GM12878 (cell line): ENCODE data around the gene NPHP1. TPM values are rescaled to one million over a fixed set of nuclear protein-coding genes. Genes with fewer than 3 reads are reported as not detected.
"Not testable (repeated sequence)": the region's sequence is repeated elsewhere in the genome, so short reads cannot be mapped to it uniquely, and the experiment has no call there.

Experiments used
- ATAC-seq: fragments of 200-7000 bp; cut with Tn5 transposase; 3 replicates; pipeline ENCODE4 v1.9.1; 2020; ENCODE audit warnings: mild to moderate bottlenecking, moderate library complexity
- BruUV-seq: library from RNA; stranded (reverse); fragments of 400-500 nt; replicated peaks from 2 replicates; lab custom pipeline; 2021; lab: Mats Ljungman, UMichigan
- CTCF ChIA-PET: fragments of 300-600 bp; sonication (Branson Sonifier 250); formaldehyde crosslinking; extraction: SDS; loops from one replicate; lab custom pipeline; 2021; ENCODE audit warnings: inconsistent platforms; lab: Yijun Ruan, JAX
- POLR2A ChIA-PET: fragments of 350-600 bp; formaldehyde crosslinking; extraction: SDS; loops from one replicate; lab custom pipeline; 2021; ENCODE audit warnings: inconsistent platforms; lab: Charles Lee
- RAD21 ChIA-PET: fragments of 300-600 bp; sonication (Branson Sonifier 250); formaldehyde crosslinking; loops from one replicate; lab custom pipeline; 2023; ENCODE audit warnings: antibody characterized with exemption; ENCODE audit not compliant: unreplicated experiment; lab: Charles Lee
- SMC1A ChIA-PET: fragments of 300-600 bp; sonication (Branson Sonifier 250); formaldehyde crosslinking; loops from one replicate; lab custom pipeline; 2023; ENCODE audit not compliant: unreplicated experiment, uncharacterized antibody; lab: Charles Lee
- DNase-seq: peaks from one replicate; pipeline ENCODE4 v3.0.0-alpha.2; 2011; ENCODE audit warnings: low read depth, low spot score
- FAIRE-seq: peaks from 3 replicates; lab custom pipeline; 2011; peaks lifted over from hg19 to GRCh38; lab: Jason Lieb, UNC
- H2AFZ ChIP-seq: 2 replicates; pipeline ENCODE4 v1.6.0; 2011; ENCODE audit warnings: low read depth, low read length, control low read depth; ENCODE audit not compliant: control insufficient read depth
- H3K27ac ChIP-seq: 2 replicates; pipeline ENCODE4 v1.5.1; 2011; ENCODE audit warnings: control low read depth; ENCODE audit not compliant: control insufficient read depth, insufficient read depth
- H3K27me3 ChIP-seq, 2 experiments: replicated peaks in 1 of 2; 2 replicates each; pipeline versions ENCODE4 v1.6.0 to v1.6.1; 2011; ENCODE audit warnings: low read length in 1 of 2; ENCODE audit not compliant: control insufficient read depth in 2 of 2, insufficient read depth in 2 of 2
- H3K36me3 ChIP-seq, 2 experiments: 2 replicates each; pipeline ENCODE4 v1.5.1; 2011; ENCODE audit warnings: low read length in 1 of 2; ENCODE audit not compliant: control insufficient read depth in 2 of 2, insufficient read depth in 2 of 2
- H3K4me1 ChIP-seq: 2 replicates; pipeline ENCODE4 v1.6.1; 2011; ENCODE audit warnings: mild to moderate bottlenecking, low read length, moderate library complexity, mixed read lengths; ENCODE audit not compliant: control insufficient read depth, insufficient read depth
- H3K4me2 ChIP-seq: 2 replicates; pipeline ENCODE4 v1.6.0; 2011; ENCODE audit warnings: control low read depth; ENCODE audit not compliant: control insufficient read depth, insufficient read depth
- H3K4me3 ChIP-seq: fragments of 200-600 bp; sonication (generic); 2 replicates; pipeline ENCODE4 v1.5.1; 2016
- H3K79me2 ChIP-seq: 2 replicates; pipeline ENCODE4 v1.6.0; 2011; ENCODE audit warnings: low read length; ENCODE audit not compliant: control insufficient read depth, insufficient read depth
- H3K9ac ChIP-seq: 2 replicates; pipeline ENCODE4 v1.8.0; 2011; ENCODE audit warnings: low read length, control low read depth, mixed read lengths; ENCODE audit not compliant: control insufficient read depth, insufficient read depth
- H3K9me3 ChIP-seq: replicated peaks from 3 replicates; pipeline ENCODE4 v1.5.1; 2011; ENCODE audit warnings: mild to moderate bottlenecking, low read length; ENCODE audit not compliant: control insufficient read depth, insufficient read depth
- H4K20me1 ChIP-seq: 2 replicates; pipeline ENCODE4 v1.6.0; 2011; ENCODE audit not compliant: control insufficient read depth, insufficient read depth
- CBX3 ChIP-seq: fragments of 200-600 bp; sonication (generic); IDR thresholded peaks from 2 replicates; pipeline ENCODE4 v1.6.1; 2016; ENCODE audit warnings: low read depth, borderline replicate concordance
- FOS ChIP-seq: IDR thresholded peaks from 3 replicates; pipeline ENCODE4 v1.6.1; 2011; ENCODE audit warnings: borderline replicate concordance; ENCODE audit not compliant: insufficient read length; ENCODE audit errors: extremely low read depth
- MTA3 ChIP-seq: IDR thresholded peaks from 2 replicates; pipeline ENCODE4 v1.6.1; 2012; ENCODE audit warnings: low read length, inconsistent platforms, borderline replicate concordance
- POLR2AphosphoS5 ChIP-seq: IDR thresholded peaks from 2 replicates; pipeline ENCODE4 v1.6.1; 2011; ENCODE audit warnings: mild to moderate bottlenecking, low read length, inconsistent platforms
- WGBS: methylation state at CpG from one replicate; pipeline ENCODE4 v1.1.6; 2016; ENCODE audit warnings: low lambda C conversion rate; ENCODE audit not compliant: insufficient replicate concordance, insufficient coverage; ENCODE audit errors: missing lambda C conversion rate; 5-methylcytosine and 5-hydroxymethylcytosine counted together
- in situ Hi-C: fragments of 300-500 bp; cut with MboI; formaldehyde crosslinking; loops from 9 replicates; pipeline ENCODE4 v1.14.3; 2018; ENCODE audit warnings: mixed read lengths
- intact Hi-C: fragments of 100-400 bp; cut with micrococcal nuclease; formaldehyde crosslinking; loops from one replicate; pipeline ENCODE4 v1.14.2; 2022; ENCODE audit not compliant: unreplicated experiment
- polyA plus RNA-seq, 11 experiments: library from polyadenylated mRNA; depleted of rRNA in 4 of 11; unstranded in 6 of 11; stranded (reverse) in 5 of 11; fragments of >200 nt; fragmentation: Nextera tagmentation in 4 of 11; fragmentation: Illumina TruSeq in 1 of 11; extraction: Ambion mirVana in 4 of 11; extraction: Trizol in 1 of 11; gene quantifications; 1 replicate in 1 of 11; 2 replicates in 10 of 11; pipeline versions ENCODE4 v1.2.1 to v1.2.3, GENCODE V29; 2011 to 2016; ENCODE audit warnings: inconsistent platforms in 2 of 11, missing spikeins in 2 of 11, low read depth in 1 of 11
- total RNA-seq, 4 experiments: library from RNA; depleted of rRNA in 3 of 4; stranded (reverse); fragments of >200 nt in 3 of 4; fragmentation: Illumina TruSeq in 1 of 4; extraction: Trizol in 1 of 4; gene quantifications; 2 replicates each; pipeline versions ENCODE4 v1.2.1 to v1.2.3, GENCODE V29; 2013 to 2021

NPHP1 gene
- total and polyA plus RNA-seq, 10 of the 15 experiments (the other 5 are each of a cell fraction or from before 2014, with no cell fraction given) = 0.23 to 3.5 (median 1.2) TPM

GRCh38 chr2:110113961-110114591 is 90.7 kb downstream of the NPHP1 start:
- SMC1A ChIA-PET = no interaction called here
- no peaks in the 10 kb centered on the region for H3K79me2 ChIP-seq
- peaks cover 0 to 8% of the 10 kb centered on the region in 2 experiments; a peak in 3 of 4 replicates for H3K27me3 ChIP-seq
- no peak for FAIRE-seq
- no peaks in the 10 kb centered on the region for H4K20me1 ChIP-seq
- RAD21 ChIA-PET = no interaction called here
- no peak for DNase-seq
- H3K9me3 ChIP-seq = no peaks in the 10 kb centered on the region
- no peak for ATAC-seq
- in situ Hi-C loops (no loop called here), intact Hi-C loops (no loop called here)
- no peaks in the 10 kb centered on the region for H3K36me3 ChIP-seq
- 58% methylated on average over 8 of the region's 8 CpGs for WGBS
- no peak for TF ChIP-seq FOS
- no peak for TF ChIP-seq CBX3
- TF ChIP-seq POLR2AphosphoS5 = no peak
- no peak for TF ChIP-seq MTA3
- no peaks in the 10 kb centered on the region for H3K4me1 ChIP-seq
- POLR2A ChIA-PET = no interaction called here
- BruUV-seq = no TSS peak
- CTCF ChIA-PET = no interaction called here
- no peak overlapping the region for H3K4me2 ChIP-seq
- H2AFZ ChIP-seq = no peak overlapping the region
- no peak overlapping the region for H3K4me3 ChIP-seq
- no peak overlapping the region for H3K27ac ChIP-seq
- no peak overlapping the region for H3K9ac ChIP-seq

GRCh38 chr2:110108291-110108690 is 96.5 kb downstream of the NPHP1 start:
- intact Hi-C loops, RAD21 ChIA-PET, H3K9ac ChIP-seq, POLR2A ChIA-PET, H2AFZ ChIP-seq, H3K27me3 ChIP-seq, H3K4me2 ChIP-seq, ATAC-seq, H3K36me3 ChIP-seq, DNase-seq, H3K4me3 ChIP-seq, BruUV-seq, in situ Hi-C loops, FAIRE-seq, H3K79me2 ChIP-seq, SMC1A ChIA-PET, H3K4me1 ChIP-seq, H3K27ac ChIP-seq, H3K9me3 ChIP-seq, CTCF ChIA-PET, H4K20me1 ChIP-seq: not testable (repeated sequence)
- 0% methylated on average over 2 of the region's 2 CpGs for WGBS
